GM23248 (cell line): ENCODE measurements around the gene NSD2. TPM values are rescaled to one million over a fixed set of nuclear protein-coding genes. Genes with fewer than 3 reads are reported as not detected.

Experiments used
- DNase-seq: peaks from one replicate; pipeline ENCODE4 v3.0.0-alpha.2; 2015
- H2AFZ ChIP-seq: fragments of 200-600 bp; sonication (generic); 2 replicates; pipeline ENCODE4 v1.6.1; 2016; ENCODE audit warnings: antibody characterized with exemption
- H3F3A ChIP-seq: fragments of 200-600 bp; sonication (generic); 2 replicates; pipeline ENCODE4 v1.6.1; 2016; ENCODE audit warnings: mild to moderate bottlenecking, antibody characterized with exemption, mixed run types; ENCODE audit not compliant: insufficient read depth
- H3K27ac ChIP-seq: fragments of 200-600 bp; sonication (generic); 2 replicates; pipeline ENCODE4 v1.5.1; 2016; ENCODE audit warnings: mild to moderate bottlenecking
- H3K27me3 ChIP-seq: fragments of 200-600 bp; sonication (generic); replicated peaks from 2 replicates; pipeline ENCODE4 v1.6.1; 2016; ENCODE audit warnings: mild to moderate bottlenecking; ENCODE audit not compliant: insufficient read depth
- H3K36me3 ChIP-seq: fragments of 200-600 bp; sonication (generic); 2 replicates; pipeline ENCODE4 v1.6.1; 2016; ENCODE audit warnings: low read depth, mild to moderate bottlenecking
- H3K4me1 ChIP-seq: fragments of 200-600 bp; sonication (generic); 2 replicates; pipeline ENCODE4 v1.6.1; 2016; ENCODE audit warnings: mild to moderate bottlenecking; ENCODE audit not compliant: insufficient read depth
- H3K4me2 ChIP-seq: fragments of 200-600 bp; sonication (generic); one replicate; pipeline ENCODE4 v1.6.1; 2016; ENCODE audit warnings: mild to moderate bottlenecking; ENCODE audit not compliant: unreplicated experiment
- H3K4me3 ChIP-seq: fragments of 200-600 bp; sonication (generic); 2 replicates; pipeline ENCODE4 v1.5.1; 2016; ENCODE audit warnings: mild to moderate bottlenecking
- H3K79me2 ChIP-seq: fragments of 200-600 bp; sonication (generic); 2 replicates; pipeline ENCODE4 v1.6.1; 2016; ENCODE audit warnings: mild to moderate bottlenecking; ENCODE audit not compliant: insufficient read depth
- H3K9ac ChIP-seq: fragments of 200-600 bp; sonication (generic); 2 replicates; pipeline ENCODE4 v1.6.1; 2016; ENCODE audit warnings: mild to moderate bottlenecking
- H3K9me2 ChIP-seq: fragments of 200-600 bp; sonication (generic); 2 replicates; pipeline ENCODE4 v1.6.1; 2016; ENCODE audit warnings: mixed run types, mild to moderate bottlenecking, moderate library complexity; ENCODE audit not compliant: insufficient read depth
- H3K9me3 ChIP-seq: fragments of 200-600 bp; sonication (generic); one replicate; pipeline ENCODE4 v1.6.1; 2017; ENCODE audit warnings: low read depth
- H4K20me1 ChIP-seq: fragments of 200-600 bp; sonication (generic); 2 replicates; pipeline ENCODE4 v1.6.0; 2016; ENCODE audit not compliant: insufficient read depth
- EZH2 ChIP-seq: fragments of 200-600 bp; sonication (generic); IDR thresholded peaks from 2 replicates; pipeline ENCODE4 v1.6.1; 2018; ENCODE audit warnings: antibody characterized with exemption, mild to moderate bottlenecking; ENCODE audit not compliant: insufficient read depth, poor library complexity, severe bottlenecking
- EZH2phosphoT487 ChIP-seq: fragments of 200-600 bp; sonication (generic); IDR thresholded peaks from 2 replicates; pipeline ENCODE4 v1.6.1; 2018; ENCODE audit warnings: antibody characterized with exemption, moderate library complexity, mild to moderate bottlenecking, low read depth; ENCODE audit not compliant: insufficient read depth
- WGBS, 2 experiments: methylation state at CpG; one replicate each; pipeline ENCODE4 v1.1.6; 2015 to 2017; ENCODE audit warnings: low lambda C conversion rate in 2 of 2, low coverage in 1 of 2; ENCODE audit errors: missing lambda C conversion rate in 2 of 2; 5-methylcytosine and 5-hydroxymethylcytosine counted together
- in situ Hi-C: fragments of 300-500 bp; cut with MboI; formaldehyde crosslinking; loops from 2 replicates; pipeline ENCODE4 v1.15.0; 2020
- polyA plus RNA-seq: library from polyadenylated mRNA; unstranded; fragments of >200 nt; fragmentation: Nextera tagmentation; extraction: Ambion mirVana; gene quantifications from 2 replicates; pipeline ENCODE4 v1.2.1, GENCODE V29; 2016
- total RNA-seq: library from RNA; depleted of rRNA; stranded (reverse); fragments of >200 nt; shearing (Covaris generic); gene quantifications from 2 replicates; pipeline ENCODE4 v1.2.3, GENCODE V29; 2014

The NSD2 gene
- total and polyA plus RNA-seq, 2 experiments from 2014 or later = 20.1 to 32.4 TPM

DNA sequence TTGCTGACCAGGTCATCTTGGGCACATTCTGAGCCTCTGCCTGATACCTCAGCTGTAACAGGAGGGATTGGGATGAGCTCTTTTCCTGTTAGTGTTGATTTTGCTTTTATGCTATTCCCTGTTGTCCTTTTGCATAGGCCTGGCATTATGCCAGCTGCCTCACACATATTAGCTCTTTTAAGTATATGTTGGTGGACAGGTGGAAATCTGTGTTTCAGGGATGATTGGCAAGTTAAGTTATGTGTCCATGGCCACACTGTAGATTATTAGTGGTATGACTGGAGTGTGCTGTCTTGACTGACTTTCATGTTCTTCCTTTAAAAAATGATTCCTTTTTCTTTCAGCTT, 28.9 kb downstream of the NSD2 start:
- peaks cover 11% of the 10 kb centered on the region for H3F3A ChIP-seq
- H3K9me2 ChIP-seq = no peaks in the 10 kb centered on the region
- no peak for DNase-seq
- H2AFZ ChIP-seq = no peak overlapping the region
- in situ Hi-C loops = no loop called here
- peaks cover 5% of the 10 kb centered on the region; the same call in 1 of the 2 replicates for H4K20me1 ChIP-seq
- H3K9ac ChIP-seq = no peak overlapping the region
- no peaks in the 10 kb centered on the region for H3K27me3 ChIP-seq
- H3K79me2 ChIP-seq = peaks cover 100% of the 10 kb centered on the region
- peaks cover 8% of the 10 kb centered on the region; the same call in 1 of the 2 replicates for H3K36me3 ChIP-seq
- H3K4me1 ChIP-seq = 0 out of 2 replicates have a peak, but pooled peaks cover under 1% of the 10 kb centered on the region
- no peak overlapping the region for H3K27ac ChIP-seq
- no peaks in the 10 kb centered on the region for H3K9me3 ChIP-seq
- TF ChIP-seq EZH2 = no peak
- TF ChIP-seq EZH2phosphoT487 = no peak
- H3K4me3 ChIP-seq = no peak overlapping the region
- H3K4me2 ChIP-seq = no peak overlapping the region

DNA sequence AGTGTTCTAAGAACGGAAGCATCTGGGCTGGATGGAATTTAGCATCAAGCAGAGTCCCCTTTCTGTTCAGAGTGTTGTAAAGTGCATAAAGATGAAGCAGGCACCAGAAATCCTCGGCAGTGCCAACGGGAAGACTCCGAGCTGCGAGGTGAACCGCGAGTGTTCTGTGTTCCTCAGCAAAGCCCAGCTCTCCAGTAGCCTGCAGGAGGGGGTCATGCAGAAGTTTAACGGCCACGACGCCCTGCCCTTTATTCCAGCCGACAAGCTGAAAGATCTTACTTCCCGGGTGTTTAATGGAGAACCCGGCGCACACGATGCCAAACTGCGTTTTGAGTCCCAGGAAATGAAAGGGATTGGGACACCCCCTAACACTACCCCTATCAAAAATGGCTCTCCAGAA, 29.4 kb downstream of the NSD2 start:
- no peak overlapping the region for H3K4me3 ChIP-seq
- in situ Hi-C loops = no loop called here
- peaks cover 8% of the 10 kb centered on the region; the same call in 1 of the 2 replicates for H3K36me3 ChIP-seq
- no peak for DNase-seq
- TF ChIP-seq EZH2phosphoT487 = no peak
- peaks cover 100% of the 10 kb centered on the region for H3K79me2 ChIP-seq
- no peak overlapping the region for H2AFZ ChIP-seq
- no peaks in the 10 kb centered on the region for H3K4me1 ChIP-seq
- no peaks in the 10 kb centered on the region for H3K27me3 ChIP-seq
- peaks cover 11% of the 10 kb centered on the region for H3F3A ChIP-seq
- no peaks in the 10 kb centered on the region for H3K9me2 ChIP-seq
- H3K9ac ChIP-seq = no peak overlapping the region
- H3K9me3 ChIP-seq = no peaks in the 10 kb centered on the region
- peaks cover 5% of the 10 kb centered on the region; the same call in 1 of the 2 replicates for H4K20me1 ChIP-seq
- no peak overlapping the region for H3K4me2 ChIP-seq
- WGBS, 2 experiments = 77 to 82% methylated on average over 16 of the region's 16 CpGs
- no peak overlapping the region for H3K27ac ChIP-seq

DNA sequence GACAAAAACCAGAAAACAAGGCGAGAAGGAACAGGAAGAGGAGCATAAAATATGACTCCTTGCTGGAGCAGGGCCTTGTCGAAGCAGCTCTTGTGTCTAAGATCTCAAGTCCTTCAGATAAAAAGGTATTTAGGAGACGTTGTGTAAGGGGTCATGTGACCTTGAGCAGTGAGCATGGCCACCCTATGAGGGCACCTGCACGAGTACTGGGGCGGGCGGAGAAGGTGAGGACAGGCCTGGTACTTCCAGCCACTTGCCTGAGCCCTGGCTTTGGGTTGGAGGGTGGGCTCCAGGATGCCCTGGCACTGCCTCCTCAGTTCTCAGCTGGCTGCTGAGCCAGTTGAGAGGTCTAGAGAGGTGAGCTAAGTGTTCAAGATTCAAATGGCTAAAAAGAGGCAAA, 29.9 kb downstream of the NSD2 start:
- Histone ChIP-seq H3K4me3 (no peak overlapping the region), H3K9me2 (no peaks in the 10 kb centered on the region), H3K79me2 (peaks cover 100% of the 10 kb centered on the region), H3K36me3 (peaks cover 8% of the 10 kb centered on the region; the same call in 1 of the 2 replicates), H3K9ac (no peak overlapping the region), H3K9me3 (no peaks in the 10 kb centered on the region), H3K27ac (no peak overlapping the region), H2AFZ (no peak overlapping the region), H4K20me1 (peaks cover 5% of the 10 kb centered on the region; the same call in 1 of the 2 replicates), H3F3A (peaks cover 11% of the 10 kb centered on the region), H3K4me2 (no peak overlapping the region), H3K4me1 (no peaks in the 10 kb centered on the region), H3K27me3 (no peaks in the 10 kb centered on the region)
- DNase-seq = no peak
- WGBS, 2 experiments = 91 to 92% methylated on average over 6 of the region's 6 CpGs
- TF ChIP-seq EZH2phosphoT487 (no peak), EZH2 (no peak)
- in situ Hi-C loops = no loop called here

DNA sequence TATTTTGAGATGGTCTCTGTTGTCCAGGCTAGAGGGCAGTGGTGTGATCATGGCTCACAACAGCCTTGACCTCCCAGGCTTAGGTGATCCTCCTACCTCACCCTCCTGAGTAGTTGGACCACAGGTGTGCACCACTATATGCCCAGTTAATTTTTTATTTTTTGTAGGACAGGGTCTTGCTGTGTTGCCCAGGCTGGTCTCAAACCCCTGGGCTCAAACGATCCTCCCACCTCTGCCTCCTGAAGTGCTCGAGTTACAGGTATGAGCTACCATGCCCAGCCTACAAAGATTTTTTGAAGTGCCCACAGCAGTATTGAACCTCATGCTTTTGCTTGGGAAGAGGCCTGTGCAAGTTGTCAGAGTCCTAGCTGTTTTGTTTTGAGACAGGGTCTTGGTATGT, 31.1 kb downstream of the NSD2 start:
- H3K9me2 ChIP-seq = no peaks in the 10 kb centered on the region
- H3K27me3 ChIP-seq = no peaks in the 10 kb centered on the region
- no peak overlapping the region for H3K27ac ChIP-seq
- in situ Hi-C loops = no loop called here
- 98 to 100% methylated on average over 2 of the region's 2 CpGs for WGBS, 2 experiments
- peaks cover 11% of the 10 kb centered on the region for H3F3A ChIP-seq
- TF ChIP-seq EZH2 = no peak
- no peak for TF ChIP-seq EZH2phosphoT487
- H3K4me1 ChIP-seq = no peaks in the 10 kb centered on the region
- H3K36me3 ChIP-seq = peaks cover 8% of the 10 kb centered on the region; the same call in 1 of the 2 replicates
- H3K79me2 ChIP-seq = peaks cover 100% of the 10 kb centered on the region
- H3K9ac ChIP-seq = no peak overlapping the region
- no peak overlapping the region for H3K4me3 ChIP-seq
- no peak overlapping the region for H2AFZ ChIP-seq
- H3K4me2 ChIP-seq = no peak overlapping the region
- no peak for DNase-seq
- H3K9me3 ChIP-seq = no peaks in the 10 kb centered on the region
- peaks cover 5% of the 10 kb centered on the region; the same call in 1 of the 2 replicates for H4K20me1 ChIP-seq

DNA sequence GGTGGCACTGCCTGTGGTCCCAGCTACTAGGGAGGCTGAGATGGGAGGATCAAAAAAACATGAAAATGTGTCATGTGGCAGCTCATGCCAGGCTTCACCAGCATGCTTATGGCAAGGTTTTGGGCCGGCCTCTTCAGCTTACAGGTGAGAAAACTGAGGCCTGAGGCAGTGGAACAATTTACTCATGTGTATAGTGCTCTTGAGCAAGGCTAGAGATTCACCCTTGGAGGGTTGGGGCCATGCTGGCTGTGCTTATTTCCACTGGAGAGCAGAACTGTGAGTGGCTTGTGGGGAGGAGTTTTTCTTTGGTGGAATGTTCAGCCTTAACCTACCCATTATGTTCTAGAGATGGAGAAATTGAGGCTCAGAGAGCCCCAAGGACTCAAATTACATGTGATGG, 31.8 kb downstream of the NSD2 start:
- peaks cover 100% of the 10 kb centered on the region for H3K79me2 ChIP-seq
- H3K9me3 ChIP-seq = no peaks in the 10 kb centered on the region
- H3K4me3 ChIP-seq = no peak overlapping the region
- no peaks in the 10 kb centered on the region for H3K9me2 ChIP-seq
- 86 to 100% methylated on average over 1 of the region's 1 CpG for whole genome bisulfite sequencing, 2 experiments
- H3K4me1 ChIP-seq = no peaks in the 10 kb centered on the region
- peaks cover 5% of the 10 kb centered on the region; the same call in 1 of the 2 replicates for H4K20me1 ChIP-seq
- no peak overlapping the region for H2AFZ ChIP-seq
- TF ChIP-seq EZH2phosphoT487 = no peak
- in situ Hi-C loops = no loop called here
- peaks cover 8% of the 10 kb centered on the region for H3F3A ChIP-seq
- DNase-seq = no peak
- H3K4me2 ChIP-seq = no peak overlapping the region
- no peaks in the 10 kb centered on the region for H3K27me3 ChIP-seq
- H3K9ac ChIP-seq = no peak overlapping the region
- no peak overlapping the region for H3K27ac ChIP-seq
- peaks cover 8% of the 10 kb centered on the region; the same call in 1 of the 2 replicates for H3K36me3 ChIP-seq
